Osteocyte (in vitro differentiated cells): Measurements from ENCODE around the gene MORF4L1. TPM values are rescaled to one million over a fixed set of nuclear protein-coding genes. Genes with fewer than 3 reads are reported as not detected.

Source experiments
- DNase-seq: peaks from one replicate; pipeline ENCODE4 v3.0.0; 2021; ENCODE audit warnings: mixed read lengths; ENCODE audit not compliant: unreplicated experiment; ENCODE audit errors: extremely low spot score
- H3K27ac Mint-ChIP-seq: one replicate; pipeline ENCODE4 v1.8.0; 2021; ENCODE audit warnings: mild to moderate bottlenecking, mixed read lengths; ENCODE audit not compliant: unreplicated experiment
- H3K27me3 Mint-ChIP-seq: one replicate; pipeline ENCODE4 v1.8.0; 2021; ENCODE audit warnings: mixed read lengths; ENCODE audit not compliant: unreplicated experiment
- H3K36me3 Mint-ChIP-seq: one replicate; pipeline ENCODE4 v1.8.0; 2021; ENCODE audit warnings: mixed read lengths; ENCODE audit not compliant: unreplicated experiment
- H3K4me1 Mint-ChIP-seq: one replicate; pipeline ENCODE4 v1.8.0; 2021; ENCODE audit warnings: mixed read lengths; ENCODE audit not compliant: unreplicated experiment
- H3K4me3 Mint-ChIP-seq: one replicate; pipeline ENCODE4 v1.8.0; 2021; ENCODE audit warnings: mild to moderate bottlenecking, moderate library complexity, mixed read lengths; ENCODE audit not compliant: unreplicated experiment
- H3K9me3 Mint-ChIP-seq: one replicate; pipeline ENCODE4 v1.8.0; 2021; ENCODE audit warnings: mixed read lengths; ENCODE audit not compliant: unreplicated experiment
- CTCF ChIP-seq: fragments of 200-600 bp; sonication (generic); IDR thresholded peaks from 2 replicates; pipeline ENCODE4 v1.5.0; 2021; ENCODE audit warnings: antibody characterized with exemption, mild to moderate bottlenecking, moderate library complexity
- long read RNA-seq: library from polyadenylated mRNA; unstranded; transcript quantifications from one replicate; pipeline ENCODE4 v2.0.0, GENCODE V29; 2021
- total RNA-seq: library from RNA; stranded (reverse); gene quantifications from 2 replicates; pipeline ENCODE4 v1.2.1, GENCODE V29; 2021

Gene MORF4L1
- total RNA-seq, result 466 and 488 TPM in 2 replicates
- long read RNA-seq, transcript MORF4L1-201 (13 exons, 2,359 nt), result minor isoform, 32 of 1,320 reads
- long read RNA-seq, transcript MORF4L1-215 (12 exons, 1,468 nt), result minor isoform, 5 of 1,320 reads
- long read RNA-seq, transcript MORF4L1-203 (12 exons, 1,880 nt), result major isoform, 1,090 of 1,320 reads
- long read RNA-seq, partial matches to known transcripts, result 146 of 1,320 reads
- long read RNA-seq, other reads (novel, unspliced or antisense), result 44 of 1,320 reads

GRCh38 chr15:78872155-78872971 lies at the start of gene MORF4L1:
Gene MORF4L1, plus strand, starts transcription at chr15:78872890. Its CDS starts 128 bp downstream, at chr15:78873018.
- Mint-ChIP-seq H3K27ac (peak within 1 kb of the TSS; percentile 100), H3K9me3 (no peaks in the 10 kb centered on the region), H3K4me3 (peak within 1 kb of the TSS; percentile 99), H3K27me3 (no peaks in the 10 kb centered on the region), H3K4me1 (peaks cover 31% of the 10 kb centered on the region), H3K36me3 (no peaks in the 10 kb centered on the region)
- no peak for TF ChIP-seq CTCF
- DNase-seq, result peak; percentile 100

GRCh38 chr15:78828920-78829319 lies 43.8 kb upstream of the MORF4L1 start:
- no peak for DNase-seq
- TF ChIP-seq CTCF, result no peak
- peaks cover 15% of the 10 kb centered on the region for H3K4me1 Mint-ChIP-seq
- no peak overlapping the region for H3K4me3 Mint-ChIP-seq
- H3K27ac Mint-ChIP-seq, result no peak overlapping the region
- no peaks in the 10 kb centered on the region for H3K36me3 Mint-ChIP-seq
- no peaks in the 10 kb centered on the region for H3K27me3 Mint-ChIP-seq
- H3K9me3 Mint-ChIP-seq, result no peaks in the 10 kb centered on the region

GRCh38 chr15:78830514-78831228 lies 42.0 kb upstream of the MORF4L1 start:
- no peak overlapping the region for H3K27ac Mint-ChIP-seq
- H3K4me3 Mint-ChIP-seq, result no peak overlapping the region
- no peaks in the 10 kb centered on the region for H3K36me3 Mint-ChIP-seq
- no peaks in the 10 kb centered on the region for H3K9me3 Mint-ChIP-seq
- TF ChIP-seq CTCF, result no peak
- peaks cover 7% of the 10 kb centered on the region for H3K4me1 Mint-ChIP-seq
- no peaks in the 10 kb centered on the region for H3K27me3 Mint-ChIP-seq
- DNase-seq, result no peak

DNA sequence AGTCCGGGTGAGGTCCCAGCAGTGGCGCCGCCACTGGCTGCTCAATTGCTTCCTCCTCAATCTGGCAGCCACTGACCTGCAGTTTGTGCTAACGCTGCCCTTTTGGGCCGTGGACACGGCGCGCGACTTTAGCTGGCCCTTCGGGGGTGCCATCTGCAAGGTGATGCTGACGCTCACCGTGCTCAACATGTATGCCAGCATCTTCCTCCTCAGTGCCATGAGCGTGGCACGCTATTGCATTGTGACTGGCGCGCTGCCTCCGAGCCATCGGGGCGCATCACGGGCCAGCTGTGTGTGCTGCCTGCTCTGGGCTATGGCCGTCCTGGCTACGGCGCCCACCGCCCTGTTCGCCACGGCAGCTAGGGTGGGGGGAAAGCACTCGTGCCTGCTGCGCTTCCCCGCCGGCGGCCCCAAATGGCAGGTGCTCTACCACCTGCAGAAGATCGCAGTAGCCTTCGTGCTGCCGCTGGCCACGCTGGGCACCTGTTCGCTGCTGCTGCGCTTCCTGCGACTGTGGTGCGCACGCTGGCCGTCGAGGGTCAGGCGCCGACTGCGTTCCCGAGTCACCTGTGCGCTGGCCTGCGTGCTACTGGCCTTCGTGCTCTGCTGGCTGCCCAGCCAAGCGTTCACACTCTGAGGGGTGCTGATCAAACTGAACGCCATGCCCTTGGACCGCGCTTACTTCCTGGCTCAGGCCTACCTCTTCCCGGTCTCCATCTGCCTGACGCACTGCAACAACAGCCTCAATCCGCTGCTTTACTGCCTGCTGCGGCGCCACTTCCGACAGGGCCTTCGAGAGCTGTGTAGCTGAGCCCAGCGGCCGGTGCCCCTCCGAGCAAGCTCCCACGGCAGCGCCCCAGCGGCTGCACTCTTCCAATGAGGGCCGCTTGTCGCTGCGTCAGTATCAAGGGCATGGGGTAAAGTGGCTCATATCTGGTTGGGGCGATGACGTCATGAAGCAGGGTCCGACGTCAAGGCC lies 41.2 kb upstream of the MORF4L1 start:
- no peak for DNase-seq
- H3K4me3 Mint-ChIP-seq, result no peak overlapping the region
- peaks cover 3% of the 10 kb centered on the region for H3K4me1 Mint-ChIP-seq
- no peak overlapping the region for H3K27ac Mint-ChIP-seq
- TF ChIP-seq CTCF, result no peak
- no peaks in the 10 kb centered on the region for H3K9me3 Mint-ChIP-seq
- no peaks in the 10 kb centered on the region for H3K36me3 Mint-ChIP-seq
- H3K27me3 Mint-ChIP-seq, result peaks cover 4% of the 10 kb centered on the region
